Umbilical cord (tissue), 2 donors: Measurements from ENCODE around the gene TMEM132A. TPM values are rescaled to one million over a fixed set of nuclear protein-coding genes. Genes with fewer than 3 reads are reported as not detected.
"Not testable (repeated sequence)": the region's sequence is repeated elsewhere in the genome, so short reads cannot be mapped to it uniquely, and the experiment has no call there.

Experiments
- DNase-seq: peaks from one replicate; pipeline ENCODE4 v3.0.0-alpha.2; 2015; ENCODE audit warnings: low spot score
- total RNA-seq: library from RNA; depleted of rRNA; stranded (reverse); fragments of >200 nt; gene quantifications from one replicate; pipeline ENCODE4 v1.2.3, GENCODE V29; 2014; ENCODE audit warnings: low replicate concordance; ENCODE audit not compliant: insufficient read depth

Gene TMEM132A
- total RNA-seq, 1 donor from 2014 or later, result 33.5 TPM

DNA sequence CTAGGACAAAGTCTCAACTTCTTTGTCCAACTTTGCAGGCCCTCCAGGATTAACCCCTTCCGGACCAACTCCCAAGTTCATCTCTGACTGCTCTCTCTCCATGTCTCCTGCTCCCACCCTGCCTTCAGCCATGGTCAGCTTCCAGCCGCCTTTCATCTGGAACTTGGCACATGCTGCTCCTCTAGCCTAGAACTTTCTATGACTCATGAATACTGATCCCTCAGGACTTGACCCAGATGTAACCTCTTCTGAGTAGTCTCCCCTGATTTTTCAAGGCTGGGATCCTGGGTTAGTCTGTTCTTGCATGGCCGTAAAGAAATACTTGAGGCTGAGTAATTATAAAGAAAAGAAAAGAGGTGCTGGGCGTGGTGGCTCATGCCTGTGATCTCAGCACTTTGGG, 32.9 kb downstream of the TMEM132A start:
- DNase-seq, result no peak

DNA sequence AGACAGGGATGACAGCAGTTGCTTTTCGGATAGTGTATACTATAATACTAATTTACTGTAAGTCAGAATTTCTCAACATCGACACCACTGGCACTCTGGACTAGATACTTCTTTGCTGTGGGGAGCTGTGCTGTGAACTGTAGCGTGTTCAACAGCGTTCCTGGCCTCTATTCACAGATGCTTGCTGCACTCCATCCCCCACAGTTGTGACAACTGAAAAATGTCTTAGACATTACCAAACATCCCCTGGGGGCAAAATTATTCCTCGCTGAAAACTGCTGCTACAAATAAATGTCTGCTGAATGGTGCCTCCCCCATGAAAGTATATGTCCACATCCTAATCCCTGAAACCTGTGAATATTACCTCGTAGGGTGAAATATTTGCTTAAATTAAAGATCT, 35.2 kb downstream of the TMEM132A start:
- DNase-seq, result no peak

DNA sequence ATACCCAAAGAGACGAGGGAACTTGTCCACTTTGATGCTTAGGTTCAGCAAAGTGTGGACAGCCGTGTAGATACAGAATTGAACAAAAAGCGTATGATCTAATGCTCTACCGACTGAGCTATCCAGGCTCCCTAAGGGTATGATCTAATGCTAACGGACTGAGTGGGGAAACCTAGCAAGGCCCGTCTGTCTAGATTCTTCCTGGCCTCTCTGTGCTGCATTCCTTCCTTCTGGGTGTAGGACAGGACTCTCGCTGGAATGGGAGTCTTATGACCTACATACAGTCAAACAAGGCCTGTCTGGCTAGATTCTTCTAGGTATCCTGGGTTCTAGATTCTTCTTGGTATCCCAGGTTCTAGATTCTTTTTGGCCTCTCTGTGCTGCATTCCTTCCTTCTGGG, 36.1 kb downstream of the TMEM132A start:
- DNase-seq, result no peak

DNA sequence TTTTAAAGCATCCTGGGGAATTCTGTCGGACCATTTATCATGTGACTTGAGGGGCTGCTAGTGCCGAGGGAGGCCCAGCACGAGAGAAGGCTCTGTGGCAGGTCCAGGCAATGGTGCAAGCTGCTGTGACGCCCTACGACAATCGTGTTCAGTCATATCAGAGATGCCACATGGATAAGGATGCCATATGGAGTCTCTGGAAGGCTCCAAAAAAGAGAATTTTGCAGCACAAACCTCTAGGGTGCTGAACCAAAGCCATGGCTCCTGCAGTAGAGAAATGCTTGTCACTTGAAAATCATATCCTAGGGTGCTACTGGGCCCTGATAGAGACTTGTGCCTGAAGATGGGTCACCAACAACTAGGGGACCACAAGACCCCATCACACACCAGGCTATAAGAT, 40.5 kb downstream of the TMEM132A start:
- no peak for DNase-seq

DNA sequence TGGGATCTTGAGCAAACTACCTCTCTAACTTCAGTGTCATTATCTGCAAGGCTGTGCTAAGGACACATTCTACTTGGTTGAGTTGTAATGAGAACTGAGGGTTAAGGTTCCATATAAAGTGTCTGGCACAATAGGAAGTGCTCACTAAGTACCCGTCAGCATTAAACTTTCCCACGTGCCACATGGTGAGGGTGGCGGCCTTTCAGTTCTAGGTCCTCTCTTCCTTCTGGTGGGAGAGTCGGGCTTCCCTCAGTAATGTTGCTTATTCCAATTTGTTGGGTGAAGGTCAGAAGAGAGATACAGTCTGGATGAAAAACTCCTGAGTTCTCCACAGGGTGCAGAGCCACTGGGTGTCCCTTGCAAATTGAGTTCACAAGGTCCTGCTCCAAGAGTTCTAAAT, 42.6 kb downstream of the TMEM132A start:
- no peak for DNase-seq

DNA sequence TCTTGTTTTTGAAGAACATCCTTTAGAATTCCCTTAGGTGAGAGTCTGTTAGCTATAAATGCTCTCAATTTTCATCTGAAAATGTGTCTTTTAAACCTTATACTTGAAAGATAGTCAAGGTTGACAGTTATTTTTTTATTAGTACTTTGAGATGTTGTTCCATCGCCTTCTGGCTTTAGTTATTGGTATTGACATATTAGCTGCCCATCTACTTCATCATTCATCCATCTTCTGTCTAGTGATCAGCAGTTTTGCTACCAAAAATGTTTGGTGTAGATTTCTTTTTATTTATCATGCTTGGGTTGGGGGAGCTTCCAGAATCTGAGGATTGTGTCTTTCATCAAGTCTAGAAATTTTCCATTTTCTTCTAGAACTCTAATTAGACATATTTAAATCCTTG, 44.0 kb downstream of the TMEM132A start:
- no peak for DNase-seq

DNA sequence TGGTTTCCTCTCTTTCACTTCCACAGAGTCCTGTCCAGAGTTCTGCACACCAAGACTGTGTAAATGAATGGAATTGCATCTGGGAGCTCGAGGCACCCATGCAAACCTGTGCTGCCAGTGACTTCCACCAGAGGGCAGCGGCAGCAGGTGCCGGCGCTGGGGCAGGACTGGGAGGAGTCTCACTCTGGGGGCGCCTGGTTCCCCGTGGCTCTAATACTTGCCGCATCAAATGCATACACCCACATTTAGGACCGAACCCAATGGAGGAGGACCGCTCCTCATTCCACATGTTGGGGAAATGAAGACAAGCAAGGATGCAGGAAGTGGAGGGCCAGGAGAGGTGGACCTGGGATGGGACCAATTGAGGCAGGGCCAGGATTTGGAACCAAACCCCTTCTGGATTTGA, 46.1 kb downstream of the TMEM132A start:
- no peak for DNase-seq

DNA sequence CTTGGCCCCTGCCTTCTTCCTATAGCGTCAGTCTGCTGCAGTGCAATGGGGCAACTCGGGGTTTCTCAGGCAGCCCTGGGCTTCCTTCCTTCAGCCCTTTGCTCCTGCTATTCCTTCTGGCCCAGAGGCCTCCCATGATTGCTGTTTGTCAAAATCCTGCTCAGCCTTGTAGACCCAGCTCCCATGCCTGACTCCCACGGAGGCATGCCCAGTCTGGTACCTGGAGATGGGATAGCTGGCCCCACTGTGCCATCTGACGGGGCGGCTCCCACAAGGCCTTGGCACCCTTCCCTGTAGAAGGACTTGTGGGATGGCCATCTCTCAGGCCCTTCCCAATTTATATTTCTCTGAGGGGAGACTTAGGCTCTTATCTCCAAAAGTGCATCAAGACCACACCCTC, 46.6 kb downstream of the TMEM132A start:
- no peak for DNase-seq

DNA sequence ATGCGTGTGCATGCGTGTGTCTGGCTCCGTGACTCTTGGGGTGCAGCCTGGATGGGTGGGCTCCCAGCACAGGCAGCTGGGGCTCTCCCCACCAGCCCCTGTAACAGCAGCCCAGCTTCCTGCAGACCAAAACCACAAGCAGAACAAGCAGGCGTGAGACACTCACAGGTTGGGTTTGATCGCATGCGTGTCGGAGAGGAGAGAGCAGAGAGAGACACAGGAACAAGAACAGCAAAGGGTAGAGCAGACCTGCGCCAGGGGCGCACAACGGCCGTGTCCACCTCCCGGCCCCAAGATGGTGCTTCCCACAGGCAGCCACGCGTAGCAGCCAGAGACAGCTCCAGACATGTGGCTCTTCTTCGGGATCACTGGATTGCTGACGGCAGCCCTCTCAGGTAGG, 47.3 kb downstream of the TMEM132A start, which contains the start of gene CD6:
CD6 (plus strand) TSS at position 161 of the 400 bp plus-strand sequence; CDS start at position 347, 186 bp downstream.
- DNase-seq, result no peak

DNA sequence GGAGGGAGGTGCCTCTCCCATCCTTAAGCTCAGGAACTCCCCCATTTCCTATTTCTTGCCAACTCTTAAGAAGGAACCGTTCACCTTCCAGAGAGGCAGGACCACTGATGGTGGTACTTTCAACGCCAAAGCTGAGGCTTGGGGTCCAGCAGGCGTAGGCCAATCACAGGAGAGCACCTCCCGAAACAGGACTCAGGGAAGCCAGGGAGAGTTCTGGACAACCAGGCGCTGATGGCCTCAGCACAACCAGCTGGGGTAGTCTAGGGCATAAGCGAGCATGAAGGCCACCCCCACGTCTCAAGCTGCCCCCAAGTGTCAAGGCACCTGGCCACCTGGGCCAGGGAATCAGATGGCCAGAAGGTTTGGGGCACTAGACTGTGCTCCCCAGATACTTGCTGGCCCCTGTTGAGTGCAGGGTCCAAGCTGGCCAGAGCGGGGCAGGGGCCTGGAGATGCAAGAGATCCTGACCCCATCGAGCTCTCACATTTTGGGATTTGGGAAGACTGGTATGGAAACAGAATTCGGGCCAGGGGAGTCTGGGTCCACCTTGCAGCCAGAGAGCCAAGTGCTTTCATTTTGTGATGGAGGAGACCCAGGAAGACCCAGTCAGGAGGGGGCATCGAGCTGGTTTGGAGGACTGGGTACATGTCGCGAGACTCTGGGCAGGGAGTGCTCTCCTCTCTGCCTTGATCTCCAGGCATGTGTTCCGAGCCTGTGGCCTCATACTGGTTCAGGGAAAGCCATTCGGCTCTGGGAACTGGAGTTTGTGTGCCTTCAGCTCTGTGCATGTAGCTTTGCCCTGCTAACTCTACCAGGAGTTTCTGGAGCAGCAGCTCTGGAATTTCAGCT, 48.1 kb downstream of the TMEM132A start:
- DNase-seq, result no peak

DNA sequence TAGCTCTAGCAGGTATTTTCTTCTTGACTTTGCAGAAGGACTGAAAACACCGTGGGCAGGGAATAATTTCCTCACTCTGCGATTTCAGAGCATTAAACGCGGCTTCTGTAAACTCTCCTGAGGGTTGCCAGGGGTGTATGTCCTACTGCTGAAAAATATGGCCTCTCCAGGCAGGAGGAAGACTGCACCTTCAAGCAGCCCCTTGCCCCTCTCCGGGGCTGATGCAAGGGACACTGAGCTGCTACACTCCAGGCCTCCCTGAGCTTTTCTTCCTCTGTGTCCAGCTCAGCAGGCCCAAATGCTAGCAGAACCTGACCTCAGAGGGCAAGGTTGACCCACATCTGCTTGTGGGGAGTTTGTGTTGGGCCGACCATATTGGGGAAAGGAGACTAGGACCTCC, 49.4 kb downstream of the TMEM132A start:
- DNase-seq, result no peak

DNA sequence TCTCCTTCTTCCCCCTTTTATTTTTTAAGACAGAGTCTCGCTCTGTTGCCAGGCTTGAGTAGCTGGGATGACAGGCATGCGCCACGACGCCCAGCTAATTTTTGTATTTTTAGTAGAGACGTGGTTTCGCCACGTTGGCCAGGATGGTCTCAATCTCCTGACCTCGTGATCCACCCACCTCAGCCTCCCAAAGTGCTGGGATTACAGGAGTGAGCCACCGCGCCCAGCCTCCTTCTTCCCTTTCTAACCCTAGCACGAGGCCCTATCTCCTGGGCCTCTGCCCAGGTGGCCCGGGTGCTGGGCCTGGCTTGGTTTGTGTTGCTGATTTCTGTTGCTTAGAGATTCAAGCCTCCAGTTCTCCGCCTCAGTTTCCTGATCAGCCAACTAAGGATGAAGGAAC, 50.1 kb downstream of the TMEM132A start:
- DNase-seq, result not testable (repeated sequence)

DNA sequence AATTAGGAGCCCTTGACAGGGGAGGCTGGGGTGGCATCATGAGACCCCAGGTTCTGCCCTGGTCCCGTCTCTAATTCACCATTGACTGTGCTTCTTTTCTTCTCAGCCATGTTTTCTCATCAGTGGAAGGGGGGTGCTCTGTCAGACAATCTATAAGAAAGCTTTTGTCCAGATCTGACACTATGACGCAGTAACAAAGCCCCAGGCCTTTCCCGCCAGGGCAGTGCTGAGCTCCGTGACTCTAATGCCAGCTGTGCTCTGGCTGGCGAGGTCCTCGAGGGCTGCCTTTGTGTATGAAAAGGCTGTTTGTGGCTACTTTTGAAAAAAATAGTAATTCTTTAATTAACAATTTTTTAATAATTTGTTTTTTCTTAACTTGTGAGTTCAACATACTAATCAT, 50.5 kb downstream of the TMEM132A start:
- DNase-seq, result no peak

DNA sequence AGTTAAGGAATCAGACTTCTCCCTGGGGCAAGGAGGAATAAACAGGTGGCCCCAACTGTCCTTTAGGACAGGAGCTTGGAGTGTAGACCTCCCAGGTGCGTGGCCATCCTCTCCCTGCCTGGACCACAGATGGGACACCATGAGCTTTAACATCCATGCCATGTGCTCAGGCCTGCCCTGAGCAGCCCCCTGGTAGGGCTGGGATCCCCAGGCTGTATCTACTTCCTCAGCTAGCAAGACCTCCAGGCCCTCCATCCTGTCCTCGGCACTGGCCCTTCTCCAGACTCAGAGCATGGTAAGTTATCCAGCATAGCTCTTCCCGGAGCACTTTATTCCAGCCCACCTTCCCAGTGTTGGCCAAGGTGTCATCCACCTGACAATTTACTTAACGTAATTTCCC, 53.0 kb downstream of the TMEM132A start:
- DNase-seq, result no peak

DNA sequence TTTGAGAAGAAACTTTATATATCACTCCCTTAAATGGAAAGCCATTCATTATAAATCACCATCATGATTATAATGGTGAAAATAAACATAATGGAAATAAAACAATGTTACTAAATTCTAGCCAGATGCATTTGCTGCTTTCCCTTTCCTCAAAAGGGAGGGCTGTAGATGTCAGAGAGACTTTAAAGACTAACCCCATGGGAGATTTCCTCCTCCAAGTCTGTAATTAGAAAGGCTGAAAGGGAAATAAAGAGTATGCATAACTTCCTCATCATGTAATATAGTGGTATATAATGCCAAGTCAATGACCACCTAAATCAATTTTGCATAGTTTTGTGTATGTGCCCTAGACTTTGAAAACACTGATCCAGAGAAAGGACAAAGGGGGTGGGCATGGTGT, 53.6 kb downstream of the TMEM132A start:
- DNase-seq, result no peak

DNA sequence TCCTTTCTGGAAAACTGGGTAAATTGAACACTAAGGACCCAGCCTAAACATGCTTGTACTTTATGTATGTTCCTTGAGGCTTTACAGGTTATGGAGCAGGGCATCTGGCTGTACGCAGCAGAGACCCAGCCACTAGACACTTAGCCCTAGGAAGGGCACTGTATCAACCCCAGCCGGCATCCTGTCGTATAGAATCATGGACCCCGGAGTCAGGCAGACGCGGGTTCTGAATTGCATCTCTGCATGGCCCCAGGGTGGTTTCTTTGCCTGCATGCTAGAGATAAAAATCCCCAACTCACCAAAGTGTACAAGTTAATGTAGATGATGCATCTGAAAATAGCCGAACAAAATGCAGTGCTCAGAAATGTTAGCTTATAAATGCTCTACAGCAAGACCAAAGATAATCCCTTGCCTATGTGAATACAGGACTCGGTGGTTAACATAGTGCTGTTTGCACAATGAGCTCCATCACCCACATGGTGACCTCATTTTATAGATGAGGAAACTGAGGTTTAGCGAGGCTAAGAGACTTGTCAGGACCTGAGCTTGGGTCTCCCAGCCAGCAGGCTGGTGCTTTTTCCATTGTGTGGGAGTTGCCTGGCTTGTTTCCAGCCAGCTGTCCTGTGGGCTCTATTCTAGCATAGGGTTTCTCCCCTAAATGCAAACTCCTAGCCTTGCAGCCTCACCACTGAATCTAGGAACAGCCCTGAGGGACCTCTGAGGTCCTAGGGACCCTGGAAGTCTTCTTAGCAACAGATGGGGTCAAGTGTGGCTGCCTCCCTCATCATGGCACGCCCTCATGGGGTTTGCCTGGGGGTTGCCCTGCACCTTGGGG, 54.5 kb downstream of the TMEM132A start:
- no peak for DNase-seq

DNA sequence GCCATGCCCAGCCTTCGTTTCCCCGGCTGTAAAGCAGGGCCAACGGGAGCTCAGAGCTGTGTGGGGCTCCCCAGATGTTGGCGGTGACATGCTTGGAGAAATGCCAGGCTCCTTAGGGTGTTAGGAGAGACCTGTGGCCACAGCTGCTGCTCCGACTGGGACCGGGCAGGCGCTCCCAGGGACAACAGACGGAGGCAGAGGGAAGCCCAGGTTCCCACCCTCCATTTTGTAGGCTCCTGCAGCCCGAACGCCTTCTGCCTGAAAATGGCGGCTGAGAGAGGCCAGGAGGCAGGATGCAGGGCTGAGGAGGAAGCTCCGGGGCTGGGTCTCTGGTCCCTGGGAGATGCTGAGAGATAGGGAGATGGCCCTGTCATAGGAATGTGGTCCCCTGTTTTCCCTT, 57.3 kb downstream of the TMEM132A start:
- no peak for DNase-seq

DNA sequence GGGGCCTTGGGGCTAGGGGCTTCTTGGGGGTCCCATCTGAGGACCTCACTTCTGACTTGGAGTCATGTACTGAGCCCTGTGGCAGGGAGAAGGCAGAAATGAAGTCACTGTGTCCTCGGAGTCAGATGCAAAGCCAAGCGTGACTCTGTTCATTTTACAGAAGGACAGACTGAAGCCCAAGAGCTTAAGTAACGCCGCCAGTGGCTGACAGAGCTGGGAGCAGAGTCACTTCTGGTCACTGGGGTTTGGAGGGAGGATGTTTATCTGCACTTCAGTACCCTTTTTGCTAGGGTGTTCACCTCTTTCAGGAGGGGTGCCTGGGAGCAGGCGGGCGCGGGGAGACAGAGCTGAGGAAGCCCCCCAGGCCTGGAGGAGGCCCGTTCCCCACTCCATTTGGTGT, 57.9 kb downstream of the TMEM132A start:
- DNase-seq, result no peak

DNA sequence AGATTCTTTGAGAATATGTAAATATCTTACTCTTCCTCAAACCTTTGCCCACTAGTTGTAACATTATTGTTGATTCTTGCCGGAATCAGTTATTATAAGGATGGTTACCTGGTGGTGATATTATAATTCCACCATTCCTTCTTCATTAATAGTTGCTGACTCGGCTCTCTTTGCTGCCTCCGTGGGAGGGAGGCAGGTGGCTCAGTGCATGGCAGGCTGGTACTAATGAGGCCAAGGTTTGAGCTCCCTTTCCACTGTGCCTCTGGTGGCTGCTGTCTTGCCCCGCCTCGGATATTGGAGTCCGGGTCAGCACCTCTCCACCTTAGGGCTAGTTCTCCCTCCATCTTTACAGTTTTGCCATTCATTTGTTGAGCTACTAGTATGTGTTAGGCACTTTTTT, 59.9 kb downstream of the TMEM132A start:
- DNase-seq, result no peak

DNA sequence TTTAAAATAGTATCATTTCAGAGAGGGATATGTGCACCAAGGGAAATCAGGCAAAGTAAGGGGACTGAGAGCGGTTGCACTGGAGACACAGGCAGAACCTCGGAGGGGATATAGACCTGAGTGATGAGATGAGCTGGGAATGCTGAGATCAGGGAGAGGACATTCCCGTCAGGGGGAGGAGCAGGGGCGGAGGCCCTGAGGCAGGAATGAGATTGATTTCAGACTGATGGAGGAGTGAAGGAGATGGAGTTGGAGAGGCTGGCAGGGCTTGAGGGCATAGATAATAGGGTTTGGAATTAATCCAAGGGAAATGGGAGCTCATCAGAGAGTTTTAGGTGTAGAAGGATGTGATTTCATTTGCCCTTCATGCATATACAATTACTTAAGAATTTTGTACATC, 60.4 kb downstream of the TMEM132A start:
- DNase-seq, result no peak

DNA sequence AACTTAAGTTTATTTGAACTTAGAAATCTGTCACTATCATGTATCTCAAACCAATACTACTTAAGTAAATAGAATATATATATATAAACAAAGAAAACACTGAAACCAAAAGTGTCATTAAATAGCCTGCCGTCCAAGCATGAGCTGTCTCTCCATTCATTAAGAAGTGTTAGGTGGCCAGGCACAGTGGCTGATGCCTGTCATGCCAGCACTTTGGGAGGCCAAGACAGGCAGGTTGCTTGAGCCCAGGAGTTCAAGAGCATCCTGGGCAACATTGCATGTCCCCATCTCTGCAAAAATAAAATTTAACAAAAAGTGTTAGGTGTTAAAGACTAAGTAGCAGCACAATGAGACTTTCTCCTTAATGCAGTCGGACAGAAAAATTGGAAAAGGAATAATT, 61.2 kb downstream of the TMEM132A start:
- DNase-seq, result no peak

DNA sequence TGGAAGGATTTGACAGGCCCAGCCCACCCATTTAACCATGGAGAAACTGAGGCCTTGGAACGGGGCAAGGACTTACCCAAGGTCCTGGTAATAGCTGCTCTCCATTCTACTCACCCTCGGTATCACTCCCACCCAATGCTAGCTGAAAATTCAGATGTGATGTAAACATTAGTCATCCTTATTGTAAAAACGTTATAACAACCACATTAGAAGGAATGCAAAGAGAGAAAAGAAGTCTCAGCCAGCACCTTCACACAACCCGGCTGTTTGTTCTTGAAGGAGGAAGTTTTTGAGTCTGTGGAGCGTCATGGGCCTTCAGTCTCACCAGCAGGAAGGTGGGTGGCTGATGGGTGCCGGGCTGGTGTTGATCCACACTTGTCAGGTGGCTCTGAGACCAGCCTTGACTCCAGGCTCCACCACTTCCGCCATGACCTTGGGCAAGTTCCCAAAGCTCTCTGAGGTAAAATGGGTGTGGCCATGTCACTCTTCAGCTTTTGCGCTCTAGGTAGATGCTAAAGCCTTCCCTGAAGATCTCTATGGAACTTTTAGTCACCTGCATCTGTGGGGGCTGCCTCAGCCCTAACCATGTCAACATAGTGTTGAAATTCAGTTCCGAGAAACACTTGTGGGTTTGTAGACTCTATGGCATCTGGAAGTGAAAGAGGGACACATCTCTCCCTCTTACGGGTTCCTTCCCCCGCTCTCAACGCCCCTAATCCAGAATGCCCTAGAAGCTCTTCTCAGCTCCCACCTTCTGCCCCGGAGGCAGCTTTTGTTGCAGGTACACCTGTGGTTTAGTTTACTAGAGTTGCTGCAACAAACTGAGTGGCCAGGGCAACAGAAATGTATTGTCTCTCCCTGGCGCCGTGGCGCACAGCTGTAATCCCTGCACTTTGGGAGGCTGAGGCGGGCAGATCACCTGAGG, 62.0 kb downstream of the TMEM132A start:
- DNase-seq, result no peak
